ENCODE measurements around the gene FOXP1. TPM values are rescaled to one million over a fixed set of nuclear protein-coding genes. Genes with fewer than 3 reads are reported as not detected.

The FOXP1 gene
- polyA plus RNA-seq, 4 donors = 31.3 to 39.3 (median 33.6) TPM

GRCh38 chr3:71456826-71457225 lies 126.7 kb downstream of the FOXP1 start:
- DNase-seq (ENCODE audit: low read depth in 4 of 4, low spot score in 3 of 4) = no peak

DNA sequence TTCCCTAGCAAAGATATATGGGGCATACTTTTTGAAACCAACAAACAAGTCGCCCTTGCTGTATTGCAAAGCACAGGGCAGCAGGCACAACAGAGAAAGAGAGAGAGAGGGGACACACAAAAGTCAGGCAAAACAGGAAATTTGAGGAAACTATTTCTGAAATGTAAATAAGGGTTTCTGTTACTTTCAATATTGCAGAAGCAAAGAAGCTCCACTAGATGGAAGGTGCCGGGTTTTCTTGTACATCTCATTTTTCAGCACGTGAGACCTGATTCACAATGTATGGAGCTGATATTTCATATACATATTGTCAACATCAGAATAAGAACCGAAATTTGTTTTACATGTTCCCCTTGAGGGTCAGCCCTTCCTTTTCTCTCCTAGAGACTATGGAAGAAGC lies 127.4 kb downstream of the FOXP1 start:
- DNase-seq (ENCODE audit: low read depth in 4 of 4, low spot score in 3 of 4) = no peak

- DNase-seq (ENCODE audit: low read depth in 4 of 4, low spot score in 3 of 4) = no peak
Observed at GRCh38 chr3:71454512-71455403, 128.8 kb downstream of the FOXP1 start.

DNA sequence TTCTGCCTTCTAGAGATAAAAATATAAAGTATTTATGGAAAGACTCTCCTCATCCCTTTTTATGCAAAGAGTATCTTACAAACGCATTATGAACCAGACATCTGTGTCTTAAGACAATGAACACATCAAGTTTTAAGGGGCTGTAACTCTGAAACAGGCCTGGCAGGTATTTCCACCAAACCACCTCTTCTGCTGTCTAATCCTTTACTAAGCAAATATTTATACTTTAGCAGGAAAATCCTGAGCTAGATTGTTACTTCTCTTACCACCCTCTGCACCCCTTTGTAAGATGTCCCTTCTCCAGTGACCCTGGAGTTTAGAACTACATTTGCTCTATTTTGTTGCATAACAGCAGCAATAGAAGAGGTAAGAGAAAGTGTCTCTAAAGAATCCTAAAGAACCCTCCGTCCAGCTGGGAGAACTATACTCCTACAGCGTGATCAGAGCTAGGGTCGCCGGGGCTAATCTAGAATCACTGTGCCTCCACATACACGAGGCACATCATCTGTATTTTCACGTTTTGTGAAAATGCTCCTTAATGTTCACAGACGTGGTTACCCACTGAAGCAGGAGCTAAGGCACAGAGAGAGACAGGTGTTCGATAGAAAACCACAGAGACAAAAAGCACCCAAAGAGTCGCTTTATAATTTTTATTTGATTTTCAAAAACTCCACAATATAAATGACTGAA lies 129.6 kb downstream of the FOXP1 start:
- no peak for DNase-seq (ENCODE audit: low read depth in 4 of 4, low spot score in 3 of 4)

DNA sequence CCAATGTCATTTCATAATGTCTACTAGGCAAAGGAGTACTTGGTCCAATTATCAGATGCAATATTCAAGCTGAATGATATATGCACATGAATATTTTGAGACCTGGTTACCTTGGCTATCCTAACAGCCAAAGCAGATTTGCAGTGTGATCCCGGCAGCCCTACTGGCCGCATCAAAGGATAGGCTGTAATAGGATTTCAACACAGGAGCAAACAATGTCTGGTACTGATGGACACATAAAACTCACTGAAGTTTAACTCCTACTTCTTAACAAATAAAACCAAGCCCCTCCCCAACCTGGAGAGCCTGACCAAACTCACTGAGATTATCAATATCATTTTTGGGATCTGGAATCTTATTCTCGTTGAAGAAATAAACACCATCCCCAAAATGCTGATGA lies 130.2 kb downstream of the FOXP1 start:
- no peak for DNase-seq (ENCODE audit: low read depth in 4 of 4, low spot score in 3 of 4)

DNA sequence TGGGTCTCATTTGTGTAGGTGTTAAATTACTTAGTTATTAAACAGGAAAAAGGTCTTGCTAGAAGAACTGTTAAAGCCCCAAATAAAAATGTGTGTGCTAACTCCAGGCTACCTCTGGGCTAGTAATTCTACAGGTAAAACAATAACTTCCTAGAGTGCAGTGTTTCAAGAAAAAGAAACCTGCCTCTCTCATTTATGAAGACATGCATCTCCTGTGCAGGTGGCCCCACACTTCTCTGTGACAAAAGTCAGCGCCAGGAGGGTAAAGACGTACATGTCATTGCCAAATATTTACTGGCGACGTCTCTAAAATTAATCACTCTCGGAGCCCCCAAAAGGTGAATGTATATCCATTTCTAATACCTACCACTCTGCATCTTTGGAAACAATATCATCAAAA lies 131.7 kb downstream of the FOXP1 start:
- no peak for DNase-seq (ENCODE audit: low read depth in 4 of 4, low spot score in 3 of 4)

GRCh38 chr3:71451060-71451459 lies 132.5 kb downstream of the FOXP1 start:
- DNase-seq (ENCODE audit: low read depth in 4 of 4, low spot score in 3 of 4) = no peak

DNA sequence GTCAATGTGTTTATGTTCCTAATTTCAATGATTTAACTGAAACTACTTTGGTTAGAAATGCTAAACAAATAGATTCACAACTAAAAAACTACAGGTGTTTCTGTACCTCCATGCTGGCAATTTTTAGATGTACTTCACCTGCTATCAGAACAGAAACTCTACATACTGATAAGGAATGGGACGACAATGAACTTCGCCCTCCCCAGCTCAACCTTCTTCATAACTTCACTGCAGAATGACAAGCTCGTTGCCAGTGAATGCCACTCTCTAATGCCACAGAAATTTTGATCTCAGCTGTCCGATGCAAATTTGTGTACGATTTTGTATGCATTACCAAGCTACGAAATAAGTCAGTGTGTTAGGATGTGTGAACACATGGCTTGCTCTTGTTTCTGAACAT lies 133.4 kb downstream of the FOXP1 start:
- DNase-seq (ENCODE audit: low read depth in 4 of 4, low spot score in 3 of 4) = no peak

- DNase-seq (ENCODE audit: low read depth in 4 of 4, low spot score in 3 of 4) = no peak
Observed at GRCh38 chr3:71447803-71448202, 135.7 kb downstream of the FOXP1 start.

DNA sequence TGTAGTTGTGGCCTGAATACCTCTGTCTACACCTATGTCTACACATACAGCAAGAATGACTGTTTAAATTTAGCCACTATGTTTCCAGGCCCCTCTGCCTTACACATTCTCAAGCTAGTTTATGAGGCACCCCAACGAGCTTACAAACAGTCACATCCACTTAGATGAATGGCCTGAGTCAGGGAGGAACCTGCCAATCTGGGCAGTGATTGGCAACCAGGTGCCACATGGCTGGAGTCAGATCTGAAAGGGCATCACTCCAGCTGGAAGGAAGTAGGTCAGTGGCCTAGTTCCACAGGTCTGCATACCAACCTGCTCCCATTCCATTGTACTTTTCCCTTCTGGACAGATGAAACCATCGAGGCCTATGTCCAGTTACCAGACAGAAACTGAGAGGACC lies 136.3 kb downstream of the FOXP1 start:
- DNase-seq (ENCODE audit: low read depth in 4 of 4, low spot score in 3 of 4) = no peak

DNA sequence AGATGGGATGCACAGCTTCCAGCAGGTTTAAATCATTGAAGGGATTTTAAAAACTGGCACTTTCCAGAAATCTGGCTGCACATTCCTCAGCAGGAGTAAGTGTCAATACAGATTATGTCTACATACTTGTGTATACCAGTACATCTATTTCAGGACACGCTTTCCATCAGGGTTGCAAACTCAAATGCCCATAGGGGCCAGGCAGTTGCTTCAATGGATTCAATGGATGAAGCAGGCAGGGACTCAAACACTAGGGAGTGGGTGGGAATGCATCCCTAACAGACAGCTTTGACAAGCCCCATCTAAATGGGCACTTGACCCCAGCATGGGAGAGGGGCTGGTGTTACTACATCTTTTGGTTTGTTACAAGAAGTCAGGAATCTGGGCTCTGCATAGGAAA lies 136.8 kb downstream of the FOXP1 start:
- no peak for DNase-seq (ENCODE audit: low read depth in 4 of 4, low spot score in 3 of 4)

- no peak for DNase-seq (ENCODE audit: low read depth in 4 of 4, low spot score in 3 of 4)
Observed at GRCh38 chr3:71446260-71446659, 137.3 kb downstream of the FOXP1 start.

GRCh38 chr3:71444861-71445259 lies 138.7 kb downstream of the FOXP1 start:
- DNase-seq (ENCODE audit: low read depth in 4 of 4, low spot score in 3 of 4) = no peak

GRCh38 chr3:71444028-71444860 lies 139.3 kb downstream of the FOXP1 start:
- DNase-seq (ENCODE audit: low read depth in 4 of 4, low spot score in 3 of 4) = no peak

GRCh38 chr3:71443332-71443731 lies 140.2 kb downstream of the FOXP1 start:
- no peak for DNase-seq (ENCODE audit: low read depth in 4 of 4, low spot score in 3 of 4)

DNA sequence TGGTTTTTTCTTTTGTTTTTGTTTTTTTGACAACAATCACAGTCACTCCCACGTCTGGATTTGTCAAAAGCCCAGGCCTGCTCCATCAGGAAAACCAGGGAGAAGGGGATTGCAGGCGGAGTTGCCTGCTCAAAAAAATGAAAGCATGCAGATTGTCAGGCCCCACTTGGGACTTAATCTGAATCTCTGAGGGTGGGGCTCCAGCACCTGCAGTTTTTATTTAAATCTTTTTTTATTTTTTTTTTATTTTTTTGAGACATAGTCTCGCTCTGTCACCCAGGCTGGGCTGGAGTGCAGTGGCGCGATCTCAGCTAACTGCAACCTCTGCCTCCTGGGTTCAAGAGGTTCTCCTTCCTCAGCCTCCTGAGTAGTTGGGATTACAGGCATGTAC lies 140.9 kb downstream of the FOXP1 start:
- no peak for DNase-seq (ENCODE audit: low read depth in 4 of 4, low spot score in 3 of 4)

DNA sequence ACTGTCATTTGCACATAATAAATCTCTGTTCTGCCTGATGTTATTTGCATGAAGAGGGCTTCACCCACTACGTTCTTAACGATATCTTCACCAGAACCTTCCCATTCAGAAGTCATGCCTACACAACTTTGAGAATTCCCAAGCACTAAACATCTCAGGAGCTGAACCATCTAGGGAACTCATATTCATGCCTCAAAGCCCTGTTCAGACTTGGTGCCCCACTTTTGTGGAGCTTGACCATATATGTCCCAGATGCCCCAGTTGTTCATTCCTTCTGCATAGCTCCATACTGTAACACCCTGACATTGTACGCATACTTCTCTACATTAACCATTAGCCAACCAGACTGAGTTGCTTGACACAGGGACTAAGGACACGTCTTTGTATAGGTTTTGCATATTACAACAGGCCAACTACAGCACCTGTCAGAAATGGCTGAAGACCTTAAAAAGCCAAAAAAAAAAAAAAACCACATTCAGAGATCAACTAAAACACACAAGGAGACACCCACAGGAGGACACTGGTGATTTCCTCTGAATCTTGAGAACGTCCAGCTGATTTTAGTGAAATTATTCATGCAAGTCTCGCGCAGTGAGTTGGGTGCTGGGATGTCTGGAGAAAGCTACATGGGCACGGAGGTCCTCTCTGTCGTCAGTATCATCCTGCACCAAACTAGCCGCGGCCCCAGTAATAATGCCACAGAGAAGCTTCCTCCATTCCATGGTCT lies 141.4 kb downstream of the FOXP1 start:
- no peak for DNase-seq (ENCODE audit: low read depth in 4 of 4, low spot score in 3 of 4)

- DNase-seq (ENCODE audit: low read depth in 4 of 4, low spot score in 3 of 4) = no peak
Observed at GRCh38 chr3:71441217-71441924, 142.2 kb downstream of the FOXP1 start.

GRCh38 chr3:71438904-71439303 lies 144.6 kb downstream of the FOXP1 start:
- no peak for DNase-seq (ENCODE audit: low read depth in 4 of 4, low spot score in 3 of 4)
